Thoracic aorta (tissue), 2 donors: Measurements from ENCODE around the gene CTNNBL1. TPM values are rescaled to one million over a fixed set of nuclear protein-coding genes. Genes with fewer than 3 reads are reported as not detected.

Source experiments
- ATAC-seq: fragments of 150-250 bp; one replicate; pipeline ENCODE4 v1.8.0; 2017; ENCODE audit warnings: low read depth; ENCODE audit not compliant: insufficient number of reproducible peaks, low FRiP score
- DNase-seq: peaks from one replicate; pipeline ENCODE4 v3.0.0-alpha.2; 2020; ENCODE audit warnings: low spot score
- H3K27ac ChIP-seq, 2 donors: fragments of 200-600 bp; sonication (generic); 1 replicate in 1 of 2; 2 replicates in 1 of 2; pipeline ENCODE4 v1.5.1; 2016; ENCODE audit warnings: mild to moderate bottlenecking in 2 of 2, moderate library complexity in 2 of 2
- H3K27me3 ChIP-seq: fragments of 200-600 bp; sonication (generic); replicated peaks from 2 replicates; pipeline ENCODE4 v1.6.0; 2016; ENCODE audit warnings: mild to moderate bottlenecking; ENCODE audit not compliant: insufficient read depth
- H3K36me3 ChIP-seq: fragments of 200-600 bp; sonication (generic); one replicate; pipeline ENCODE4 v1.5.1; 2016
- H3K4me1 ChIP-seq, 2 donors: fragments of 200-600 bp; sonication (generic); 1 replicate in 1 of 2; 2 replicates in 1 of 2; pipeline versions ENCODE4 v1.5.1 to v1.6.0; 2016; ENCODE audit warnings: low read depth in 2 of 2, mild to moderate bottlenecking in 1 of 2; ENCODE audit not compliant: control insufficient read depth in 1 of 2
- H3K4me3 ChIP-seq: fragments of 200-600 bp; sonication (generic); 2 replicates; pipeline ENCODE4 v1.5.1; 2016; ENCODE audit warnings: mild to moderate bottlenecking
- H3K9me3 ChIP-seq: fragments of 200-600 bp; sonication (generic); 2 replicates; pipeline ENCODE4 v1.5.1; 2016
- CTCF ChIP-seq: fragments of 200-600 bp; sonication (generic); IDR thresholded peaks from one replicate; pipeline ENCODE4 v1.5.1; 2019; ENCODE audit warnings: antibody characterized with exemption
- total RNA-seq, 2 donors: library from RNA; depleted of rRNA; stranded (reverse); fragments of >200 nt; gene quantifications; one replicate each; pipeline versions ENCODE4 v1.1.0 to v1.2.3, GENCODE V29; 2016

Gene CTNNBL1
- total RNA-seq, 2 donors from 2014 or later, result 22.6 to 34.3 TPM

DNA sequence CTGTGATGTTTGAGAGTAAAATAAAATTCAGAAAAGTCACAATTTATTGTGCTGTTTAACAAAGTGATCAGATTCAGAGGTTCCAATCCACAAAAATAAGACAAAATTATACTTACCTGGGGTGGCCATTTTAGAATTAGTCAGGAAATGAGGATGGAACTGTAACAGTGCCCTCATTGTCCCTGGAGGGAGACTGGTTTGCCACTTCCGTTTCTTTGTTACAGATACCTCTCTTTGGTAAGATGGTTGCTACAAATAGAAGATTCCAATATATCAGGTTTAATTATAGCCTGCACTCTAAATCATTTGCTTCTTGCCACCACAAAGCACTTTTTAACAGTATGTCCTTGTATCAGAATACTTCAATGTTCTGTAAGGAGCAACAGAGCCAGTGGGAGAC is 95.6 kb downstream of the CTNNBL1 start:
- no peaks in the 10 kb centered on the region for H3K4me1 ChIP-seq
- ATAC-seq, result no peak
- no peaks in the 10 kb centered on the region for H3K27me3 ChIP-seq
- no peak overlapping the region for H3K27ac ChIP-seq
- H3K36me3 ChIP-seq, result peaks cover 8% of the 10 kb centered on the region
- no peaks in the 10 kb centered on the region for H3K9me3 ChIP-seq
- TF ChIP-seq CTCF, result no peak
- DNase-seq, result no peak
- no peak overlapping the region for H3K4me3 ChIP-seq

DNA sequence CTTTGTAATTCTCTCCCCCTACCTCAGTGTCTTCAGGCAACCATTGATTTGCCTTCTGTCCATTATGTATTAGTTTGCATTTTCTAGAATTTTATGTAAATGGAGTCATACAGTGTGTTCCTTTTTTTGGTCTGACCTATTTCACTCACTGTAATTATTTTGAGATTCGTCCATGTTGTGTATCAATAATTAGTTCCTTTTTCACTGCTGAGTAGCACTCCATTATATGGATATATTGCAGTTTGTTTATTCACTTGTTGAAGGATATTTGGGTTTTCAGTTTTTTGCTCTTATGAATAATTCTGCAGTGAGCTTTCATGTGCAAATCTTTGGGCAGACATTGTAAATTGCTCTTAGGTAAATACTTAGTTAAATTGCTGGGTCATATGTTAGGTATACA is 97.1 kb downstream of the CTNNBL1 start:
- DNase-seq, result no peak
- H3K27ac ChIP-seq, result no peak overlapping the region

DNA sequence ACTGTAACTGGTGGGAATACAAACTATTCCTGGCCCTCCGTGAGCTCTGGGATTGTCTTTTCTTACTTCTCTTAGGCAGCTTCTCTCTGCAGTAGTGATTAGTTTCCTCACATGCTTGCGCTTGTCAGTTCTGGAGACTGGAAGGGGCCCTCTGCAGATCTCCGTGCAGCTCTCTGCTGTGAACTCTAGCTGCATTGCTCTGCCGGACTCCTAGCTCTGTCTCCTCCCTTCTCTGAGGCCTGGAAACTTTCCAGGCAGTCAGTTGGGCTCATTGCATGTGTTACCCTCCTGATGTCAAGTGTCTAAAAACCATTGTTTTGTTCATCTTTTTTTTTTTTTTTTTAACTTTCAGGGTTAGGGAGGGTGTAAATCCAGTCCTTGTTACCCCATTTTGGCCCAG is 102.3 kb downstream of the CTNNBL1 start:
- no peak overlapping the region for H3K4me3 ChIP-seq
- no peak for TF ChIP-seq CTCF
- no peaks in the 10 kb centered on the region for H3K36me3 ChIP-seq
- no peaks in the 10 kb centered on the region for H3K4me1 ChIP-seq
- ATAC-seq, result no peak
- no peaks in the 10 kb centered on the region for H3K9me3 ChIP-seq
- H3K27me3 ChIP-seq, result no peaks in the 10 kb centered on the region
- H3K27ac ChIP-seq, result no peak overlapping the region
- no peak for DNase-seq

More for the DNA sequence above, 97.1 kb downstream of the CTNNBL1 start:
- no peak for TF ChIP-seq CTCF
- Histone ChIP-seq H3K4me1 (no peaks in the 10 kb centered on the region), H3K9me3 (no peaks in the 10 kb centered on the region), H3K27me3 (no peaks in the 10 kb centered on the region), H3K36me3 (peaks cover 8% of the 10 kb centered on the region), H3K4me3 (no peak overlapping the region)
- ATAC-seq, result no peak

GRCh38 chr20:37796733-37797132 is 102.9 kb downstream of the CTNNBL1 start:
- Histone ChIP-seq H3K36me3 (no peaks in the 10 kb centered on the region), H3K4me1 (no peaks in the 10 kb centered on the region), H3K27ac (no peak overlapping the region), H3K9me3 (no peaks in the 10 kb centered on the region), H3K4me3 (no peak overlapping the region), H3K27me3 (no peaks in the 10 kb centered on the region)
- DNase-seq (no peak), ATAC-seq (no peak)
- TF ChIP-seq CTCF, result no peak

DNA sequence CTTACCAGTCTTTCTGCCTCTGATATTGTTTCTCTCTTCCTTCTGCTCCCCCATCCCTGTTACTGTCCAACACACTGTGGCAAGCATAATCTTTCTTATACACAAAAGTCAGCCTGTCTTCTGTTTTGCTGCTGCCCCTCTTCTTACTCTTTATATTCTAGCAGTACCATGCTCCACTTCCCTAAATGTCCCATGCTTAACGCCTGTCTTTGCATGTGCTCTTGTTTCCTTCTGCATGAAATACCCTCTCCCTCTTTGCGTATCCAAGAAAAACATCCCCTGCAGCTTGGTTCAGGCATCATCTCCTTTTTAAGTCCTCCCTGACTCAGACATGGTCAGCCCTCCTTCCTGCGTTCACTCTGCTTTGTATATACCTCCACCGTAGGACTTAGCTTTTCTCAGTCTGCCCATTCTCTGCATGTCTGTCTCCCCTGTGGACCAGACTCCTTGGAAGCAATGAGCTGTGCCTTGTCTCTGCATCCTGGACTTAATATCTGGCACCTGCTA is 103.9 kb downstream of the CTNNBL1 start:
- Histone ChIP-seq H3K9me3 (no peaks in the 10 kb centered on the region), H3K4me3 (no peak overlapping the region), H3K4me1 (no peaks in the 10 kb centered on the region), H3K36me3 (peaks cover under 1% of the 10 kb centered on the region), H3K27ac (no peak overlapping the region), H3K27me3 (no peaks in the 10 kb centered on the region)
- no peak for ATAC-seq
- DNase-seq, result no peak
- TF ChIP-seq CTCF, result no peak
